CD4-positive, alpha-beta T cell treated with Interferon alpha-2 for 1 hour (primary cell): Measurements from ENCODE around the gene CCL3.
"Not testable (repeated sequence)": the region's sequence is repeated elsewhere in the genome, so short reads cannot be mapped to it uniquely, and the experiment has no call there.

Experiments used
- DNase-seq, 2 donors: peaks; one replicate each; pipeline ENCODE4 v3.0.0-alpha.2; 2020 to 2022

Gene CCL3

GRCh38 chr17:36114971-36115648 lies 25.2 kb upstream of the CCL3 start:
- DNase-seq, result not testable (repeated sequence)

GRCh38 chr17:36113131-36113530 lies 23.2 kb upstream of the CCL3 start:
- not testable (repeated sequence) for DNase-seq

GRCh38 chr17:36112572-36112971 lies 22.6 kb upstream of the CCL3 start:
- DNase-seq, result no peak

GRCh38 chr17:36111068-36111490 lies 21.1 kb upstream of the CCL3 start:
- no peak for DNase-seq

- not testable (repeated sequence) for DNase-seq
These were observed 18.3 kb upstream of the CCL3 start for GRCh38 chr17:36108265-36108664.

- DNase-seq, result peak in 1 of 2 donors; percentile 39
These were observed 17.7 kb upstream of the CCL3 start for GRCh38 chr17:36107660-36108059.

- DNase-seq, result no peak
These were observed 16.5 kb upstream of the CCL3 start for GRCh38 chr17:36106493-36106835.

- DNase-seq, result no peak
These were observed 16.0 kb upstream of the CCL3 start for GRCh38 chr17:36105781-36106492.

- no peak for DNase-seq
These were observed 14.8 kb upstream of the CCL3 start for GRCh38 chr17:36104701-36105181.

- DNase-seq, result not testable (repeated sequence)
These were observed 14.3 kb upstream of the CCL3 start for GRCh38 chr17:36104246-36104645.

- peak; percentile 57 to 74 for DNase-seq
These were observed 13.5 kb upstream of the CCL3 start, which contains the start of gene CCL4 for GRCh38 chr17:36103401-36103975. CCL4 (plus strand) TSS chr17:36103827; CDS start chr17:36103906, 79 bp downstream.

GRCh38 chr17:36099004-36099403 lies 9.1 kb upstream of the CCL3 start:
- not testable (repeated sequence) for DNase-seq

GRCh38 chr17:36095992-36096391 lies 6.0 kb upstream of the CCL3 start:
- no peak for DNase-seq

GRCh38 chr17:36094746-36095145 lies 4.8 kb upstream of the CCL3 start:
- no peak for DNase-seq

GRCh38 chr17:36094232-36094631 lies 4.3 kb upstream of the CCL3 start:
- no peak for DNase-seq

GRCh38 chr17:36092715-36093114 lies 2.8 kb upstream of the CCL3 start:
- not testable (repeated sequence) for DNase-seq

- peak; percentile 56 to 59 for DNase-seq
These were observed 2.3 kb upstream of the CCL3 start for GRCh38 chr17:36092230-36092629.

GRCh38 chr17:36089339-36089865 lies 541 bp downstream of the CCL3 start:
- DNase-seq, result no peak

GRCh38 chr17:36088670-36089338 lies 1.1 kb downstream of the CCL3 start:
- no peak for DNase-seq

- DNase-seq, result peak in 1 of 2 donors; percentile 60
These were observed 1.9 kb downstream of the CCL3 start for GRCh38 chr17:36087897-36088572.

GRCh38 chr17:36087471-36087870 lies 2.5 kb downstream of the CCL3 start:
- DNase-seq, result not testable (repeated sequence)

- no peak for DNase-seq
These were observed 3.2 kb downstream of the CCL3 start for GRCh38 chr17:36086791-36087190.
